GM18867 (cell line): ENCODE measurements around the gene KCNAB1.
"Not testable (repeated sequence)": the region's sequence is repeated elsewhere in the genome, so short reads cannot be mapped to it uniquely, and the experiment has no call there.

Experiments
- ATAC-seq: cut with Tn5 transposase; IDR thresholded peaks from one replicate; pipeline ENCODE4 v1.9.1; 2021; ENCODE audit warnings: mild to moderate bottlenecking, moderate library complexity; ENCODE audit not compliant: unreplicated experiment

Gene KCNAB1

GRCh38 chr3:156259896-156260295 lies 139.5 kb downstream of the KCNAB1 start:
- ATAC-seq: no peak

DNA sequence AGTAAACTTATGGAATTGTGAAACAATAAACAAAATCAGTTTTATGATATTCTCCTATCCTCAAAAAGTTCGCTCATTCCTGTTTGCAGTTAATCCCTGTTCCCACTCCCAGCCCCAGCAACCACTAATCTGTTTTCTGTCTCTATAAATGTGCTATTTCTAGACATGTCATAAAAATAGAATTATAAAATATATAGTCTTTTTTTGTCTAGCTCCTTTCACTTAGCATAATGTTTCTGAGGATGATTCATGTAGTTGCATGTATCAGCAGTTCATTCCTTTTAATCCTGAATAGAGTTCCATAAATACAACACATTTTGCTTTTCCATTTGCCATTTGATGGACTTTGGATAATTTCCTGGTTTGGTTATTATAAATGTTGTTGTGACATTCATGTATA lies 140.0 kb downstream of the KCNAB1 start:
- no peak for ATAC-seq

DNA sequence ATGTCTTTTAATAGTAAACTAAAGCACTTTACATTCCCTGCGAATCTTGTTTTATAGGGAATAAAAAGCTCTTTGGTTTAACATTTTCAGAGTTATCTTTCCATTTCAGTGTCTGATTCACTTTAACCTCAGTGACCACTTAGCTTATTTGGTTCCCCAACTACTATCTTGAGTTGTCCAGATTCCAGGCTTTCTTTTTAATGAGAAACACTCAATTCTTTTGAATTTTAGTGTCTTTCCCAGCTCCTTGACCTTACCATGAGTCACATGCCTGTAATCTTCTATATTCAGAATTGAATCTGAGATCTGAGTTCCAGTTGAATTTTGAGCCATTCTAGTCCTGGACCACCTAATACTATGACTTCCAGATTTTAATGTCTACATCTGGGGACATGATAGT lies 144.4 kb downstream of the KCNAB1 start:
- ATAC-seq: no peak

DNA sequence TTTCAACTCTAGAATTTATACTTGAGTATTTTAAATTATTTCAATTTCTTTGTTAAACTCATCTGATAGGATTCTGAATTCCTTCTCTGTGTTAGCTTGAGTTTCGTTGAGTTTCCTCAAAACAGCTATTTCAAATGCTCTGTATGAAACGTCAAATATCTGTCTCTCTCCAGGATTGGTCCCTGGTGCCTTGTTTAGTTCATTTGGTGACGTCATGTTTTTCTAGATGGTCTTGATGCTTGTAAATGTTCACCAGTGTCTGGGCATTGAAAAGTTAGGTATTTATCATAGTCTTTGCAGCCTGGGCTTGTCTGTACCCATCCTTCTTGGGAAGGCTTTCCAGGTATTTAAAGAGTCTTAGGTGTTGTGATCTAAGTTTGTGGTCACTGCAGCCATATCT lies 151.1 kb downstream of the KCNAB1 start:
- ATAC-seq: no peak

GRCh38 chr3:156271995-156272719 lies 151.8 kb downstream of the KCNAB1 start:
- no peak for ATAC-seq

- ATAC-seq: no peak
Observed at GRCh38 chr3:156273111-156273694, 152.8 kb downstream of the KCNAB1 start.

DNA sequence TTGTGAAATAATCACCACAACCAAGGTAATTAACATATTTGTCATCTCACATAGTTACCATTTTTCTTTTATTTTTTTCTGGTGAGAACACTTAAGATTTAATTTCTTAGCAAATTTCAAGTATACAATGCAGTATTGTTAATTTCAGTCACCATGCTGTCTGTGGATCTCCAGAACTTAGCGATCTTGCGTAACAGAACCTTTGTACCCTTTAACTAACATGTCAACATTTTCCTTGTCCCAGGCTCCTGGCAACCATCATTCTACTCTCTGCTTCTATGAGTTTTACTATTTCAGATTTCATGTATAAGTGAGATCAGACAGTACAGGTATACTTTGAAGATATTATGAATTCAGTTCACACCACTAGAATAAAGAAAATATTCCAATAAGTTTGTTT lies 154.4 kb downstream of the KCNAB1 start:
- ATAC-seq: no peak

- ATAC-seq: not testable (repeated sequence)
Observed at GRCh38 chr3:156284637-156285036, 164.3 kb downstream of the KCNAB1 start.

DNA sequence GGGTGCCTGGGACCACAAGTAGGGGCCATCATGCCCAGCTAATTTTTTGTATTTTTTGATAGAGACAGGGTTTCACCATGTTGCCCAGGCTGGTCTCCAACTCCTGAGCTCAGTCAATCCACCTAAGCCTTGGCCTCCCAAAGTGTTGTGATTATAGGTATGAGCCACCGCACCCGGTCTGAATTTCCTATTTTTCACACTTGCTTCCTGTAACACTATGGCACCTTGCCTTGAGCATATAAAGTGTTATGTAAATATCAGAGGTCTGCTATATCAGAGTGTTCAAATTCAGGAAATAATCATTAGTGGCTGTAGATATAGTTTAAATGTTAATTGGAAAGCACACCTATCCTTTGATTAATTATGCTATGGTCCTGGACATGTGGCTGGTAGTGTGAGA lies 165.2 kb downstream of the KCNAB1 start:
- no peak for ATAC-seq

GRCh38 chr3:156290924-156291271 lies 170.5 kb downstream of the KCNAB1 start:
- ATAC-seq: no peak

DNA sequence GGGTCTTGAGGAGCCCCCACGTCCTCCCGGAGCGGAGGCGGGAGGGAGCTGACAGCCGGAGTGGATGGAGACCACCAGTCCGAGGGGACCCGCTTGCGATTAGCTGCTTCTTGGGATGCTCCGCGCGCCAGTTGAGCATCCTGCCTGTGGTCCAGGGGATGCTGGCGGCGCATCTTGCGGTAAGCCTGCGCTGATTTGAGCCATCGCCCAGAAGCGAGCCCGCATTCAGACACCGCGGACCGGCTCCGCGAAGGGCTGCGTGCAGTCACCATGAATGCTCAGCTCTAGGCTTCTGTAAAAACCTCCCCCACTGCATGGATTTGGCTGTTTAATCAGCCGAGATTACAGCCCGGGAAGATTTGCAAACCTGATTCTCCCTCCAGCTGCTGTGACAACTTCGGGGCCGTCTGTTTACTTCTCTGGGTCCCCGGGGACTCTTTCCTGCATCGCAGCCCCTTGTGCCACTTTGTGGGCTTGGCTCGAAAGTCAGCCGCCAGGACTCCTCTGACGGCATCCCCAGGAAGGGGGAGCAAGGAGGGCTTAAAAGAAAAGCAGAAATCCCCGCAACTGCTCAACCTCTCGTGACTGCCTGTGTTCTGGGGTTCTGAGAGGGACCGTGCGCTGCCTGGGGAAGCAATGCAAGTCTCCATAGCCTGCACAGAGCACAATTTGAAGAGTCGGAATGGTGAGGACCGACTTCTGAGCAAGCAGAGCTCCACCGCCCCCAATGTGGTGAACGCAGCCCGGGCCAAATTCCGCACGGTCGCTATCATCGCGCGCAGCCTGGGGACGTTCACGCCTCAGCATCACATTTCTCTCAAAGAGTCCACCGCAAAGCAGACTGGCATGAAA lies 171.1 kb downstream of the KCNAB1 start:
- no peak for ATAC-seq

- no peak for ATAC-seq
Observed at GRCh38 chr3:156293566-156293965, 173.2 kb downstream of the KCNAB1 start.

GRCh38 chr3:156297582-156297981 lies 177.2 kb downstream of the KCNAB1 start:
- ATAC-seq: no peak

DNA sequence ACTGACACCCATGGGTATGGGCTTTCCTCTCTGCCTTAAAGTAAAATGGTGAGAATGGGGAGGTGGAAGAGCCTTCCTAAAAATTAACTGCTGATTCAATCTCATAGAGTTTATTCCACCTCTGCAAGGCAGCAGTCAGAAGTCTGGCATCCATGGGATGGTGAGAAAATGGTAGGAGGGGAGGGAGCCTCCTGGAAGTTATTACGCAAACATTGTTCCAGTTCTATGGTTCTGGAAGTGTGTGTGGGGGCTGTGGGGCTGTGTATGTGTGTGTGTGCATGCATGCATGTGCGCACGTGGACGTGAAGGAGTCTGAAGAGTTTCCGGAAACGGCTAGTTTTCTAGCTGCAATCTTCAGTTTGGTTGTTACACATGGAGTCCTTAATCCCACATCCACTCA lies 177.6 kb downstream of the KCNAB1 start:
- ATAC-seq: no peak

DNA sequence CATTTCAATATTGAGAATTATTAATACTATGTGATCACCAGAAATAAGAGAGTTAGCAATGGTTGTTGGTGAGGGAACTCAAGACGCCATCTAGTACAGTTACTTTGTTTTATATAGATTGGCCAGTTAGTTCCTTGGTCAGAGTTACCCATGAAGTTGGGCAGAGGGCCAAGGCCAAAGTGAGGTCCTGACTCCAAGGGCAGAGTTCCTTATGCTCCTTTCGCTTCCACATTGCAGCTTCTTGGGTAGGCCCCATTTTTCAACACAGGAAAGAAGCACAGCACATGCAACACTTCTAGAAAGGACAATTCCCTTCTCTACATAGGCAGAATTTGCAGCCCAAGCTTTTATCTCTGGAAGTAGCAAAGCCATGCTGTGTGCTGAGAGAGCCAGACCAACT lies 178.6 kb downstream of the KCNAB1 start:
- no peak for ATAC-seq

DNA sequence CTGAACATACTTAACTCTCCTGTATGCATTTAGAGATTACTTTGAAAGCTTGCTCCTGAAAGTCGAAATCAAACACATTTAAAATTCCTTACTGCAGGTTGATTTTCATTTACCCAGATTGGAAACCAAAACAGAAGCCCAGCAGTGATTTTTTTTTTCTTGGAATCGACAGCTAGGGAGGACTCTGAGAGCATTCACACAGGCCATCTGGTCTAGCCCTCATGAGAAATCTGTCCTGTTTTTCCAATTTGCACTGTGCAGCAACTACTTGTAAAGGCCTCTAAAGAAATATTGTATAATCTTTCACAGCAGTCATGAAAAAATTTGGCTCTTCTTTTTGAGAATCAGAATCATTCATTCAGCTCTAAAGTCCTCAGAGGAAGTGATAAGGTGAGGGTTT lies 179.2 kb downstream of the KCNAB1 start:
- no peak for ATAC-seq

DNA sequence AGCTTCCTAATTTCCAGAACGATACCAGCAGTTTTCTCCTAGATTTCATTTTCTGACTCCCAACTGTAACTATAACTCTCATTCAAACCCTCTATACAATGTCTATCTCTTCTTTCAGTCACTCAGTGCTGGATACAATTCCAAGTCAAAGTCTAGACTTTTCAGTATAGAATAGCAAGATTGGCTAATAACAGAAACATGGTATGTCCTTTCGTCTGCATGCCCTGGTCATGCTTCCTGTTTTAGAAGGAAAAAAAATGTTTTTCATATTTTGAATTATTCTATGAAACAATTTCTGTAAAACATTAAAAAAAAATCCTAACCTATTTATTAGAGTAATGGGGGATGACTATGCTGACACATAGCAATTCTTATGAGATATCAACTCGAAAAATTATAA lies 180.0 kb downstream of the KCNAB1 start:
- no peak for ATAC-seq

DNA sequence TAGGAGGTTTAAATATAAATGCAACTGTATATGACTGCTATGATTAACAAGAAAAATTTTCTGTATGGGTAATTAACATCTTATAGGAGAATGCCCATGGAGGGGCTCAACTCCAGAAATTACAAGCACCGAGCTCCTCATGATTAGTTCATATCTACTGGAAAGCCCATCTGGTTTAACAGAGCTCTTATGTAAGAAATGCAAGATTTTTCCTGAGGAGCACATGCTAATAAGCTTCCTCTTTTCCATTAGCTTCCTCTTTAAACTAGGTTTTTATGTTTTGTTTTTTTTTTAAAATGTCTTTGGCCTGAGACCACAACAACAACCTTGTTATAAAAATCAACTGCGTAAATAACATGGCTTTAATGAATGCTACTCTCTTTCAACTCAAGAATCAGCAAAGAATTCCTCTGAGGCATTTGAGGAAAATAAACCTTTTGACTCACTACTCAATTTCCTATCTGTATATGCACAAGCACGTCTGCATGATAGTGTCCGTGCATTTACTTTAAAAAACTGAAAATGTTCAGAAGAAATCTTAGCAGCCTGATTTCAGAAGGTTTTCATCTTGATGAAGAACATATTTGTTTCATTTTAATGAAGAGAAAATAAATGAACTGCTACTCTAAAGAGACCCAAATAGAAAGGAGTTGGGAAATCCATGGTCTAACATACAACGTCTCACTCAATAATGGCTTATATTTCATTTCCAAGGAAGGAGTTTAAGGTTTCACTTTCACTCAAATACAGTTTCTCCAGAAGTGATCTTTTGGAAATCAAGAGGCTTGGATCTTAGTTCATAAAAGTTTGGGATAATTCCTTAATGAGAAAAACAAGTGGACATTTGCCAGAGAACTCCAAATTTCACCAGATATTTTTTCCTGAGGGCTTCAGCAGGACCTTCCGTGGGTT lies 180.8 kb downstream of the KCNAB1 start:
- ATAC-seq: no peak

GRCh38 chr3:156303001-156303707 lies 182.8 kb downstream of the KCNAB1 start:
- no peak for ATAC-seq

- no peak for ATAC-seq
Observed at GRCh38 chr3:156304406-156304805, 184.0 kb downstream of the KCNAB1 start.
